Activated CD4-positive, alpha-beta T cell treated with anti-CD3 and anti-CD28 coated beads, Interleukin-2, amount 50 U/mL, for 24 hours (primary cell): ENCODE results near the gene FHIT.
"Not testable (repeated sequence)": the region's sequence is repeated elsewhere in the genome, so short reads cannot be mapped to it uniquely, and the experiment has no call there.

Source experiments
- DNase-seq, 2 donors: peaks; one replicate each; pipeline ENCODE4 v3.0.0-alpha.2; 2020; ENCODE audit warnings: low read depth in 1 of 2, low spot score in 1 of 2

The FHIT gene

GRCh38 chr3:61227799-61228198 is 23.5 kb downstream of the FHIT start:
- no peak for DNase-seq

- DNase-seq: no peak
Measured at GRCh38 chr3:61226166-61226686, 25.0 kb downstream of the FHIT start.

GRCh38 chr3:61224823-61225222 is 26.4 kb downstream of the FHIT start:
- no peak for DNase-seq

- DNase-seq: no peak
Measured at GRCh38 chr3:61223451-61223850, 27.8 kb downstream of the FHIT start.

GRCh38 chr3:61222467-61222866 is 28.8 kb downstream of the FHIT start:
- no peak for DNase-seq

- DNase-seq: no peak
Measured at GRCh38 chr3:61221759-61222362, 29.4 kb downstream of the FHIT start.

- no peak for DNase-seq
Measured at GRCh38 chr3:61218504-61218903, 32.7 kb downstream of the FHIT start.

GRCh38 chr3:61216171-61216570 is 35.1 kb downstream of the FHIT start:
- not testable (repeated sequence) for DNase-seq

- DNase-seq: no peak
Measured at GRCh38 chr3:61202086-61202485, 49.2 kb downstream of the FHIT start.

GRCh38 chr3:61201071-61201470 is 50.2 kb downstream of the FHIT start:
- no peak for DNase-seq

- no peak for DNase-seq
Measured at GRCh38 chr3:61200270-61200669, 51.0 kb downstream of the FHIT start.

GRCh38 chr3:61199843-61200242 is 51.4 kb downstream of the FHIT start:
- DNase-seq: no peak

- DNase-seq: no peak
Measured at GRCh38 chr3:61194892-61195538, 56.2 kb downstream of the FHIT start.

- DNase-seq: no peak
Measured at GRCh38 chr3:61192222-61192621, 59.0 kb downstream of the FHIT start.

GRCh38 chr3:61190205-61190604 is 61.0 kb downstream of the FHIT start:
- DNase-seq: not testable (repeated sequence)

- DNase-seq: no peak
Measured at GRCh38 chr3:61186030-61186429, 65.2 kb downstream of the FHIT start.

GRCh38 chr3:61184956-61185355 is 66.3 kb downstream of the FHIT start:
- no peak for DNase-seq

- no peak for DNase-seq
Measured at GRCh38 chr3:61182662-61183061, 68.6 kb downstream of the FHIT start.

GRCh38 chr3:61181874-61182273 is 69.4 kb downstream of the FHIT start:
- no peak for DNase-seq

- no peak for DNase-seq
Measured at GRCh38 chr3:61180206-61180605, 71.0 kb downstream of the FHIT start.

- DNase-seq: no peak
Measured at GRCh38 chr3:61178167-61178566, 73.1 kb downstream of the FHIT start.

GRCh38 chr3:61177450-61177849 is 73.8 kb downstream of the FHIT start:
- DNase-seq: no peak

- DNase-seq: no peak
Measured at GRCh38 chr3:61173676-61174075, 77.6 kb downstream of the FHIT start.
